ENCODE data around the gene BRCC3. TPM values are rescaled to one million over a fixed set of nuclear protein-coding genes. Genes with fewer than 3 reads are reported as not detected.
"Not testable (repeated sequence)": the region's sequence is repeated elsewhere in the genome, so short reads cannot be mapped to it uniquely, and the experiment has no call there.

Gene BRCC3
- total RNA-seq, 1 donor = 8.1 TPM

DNA sequence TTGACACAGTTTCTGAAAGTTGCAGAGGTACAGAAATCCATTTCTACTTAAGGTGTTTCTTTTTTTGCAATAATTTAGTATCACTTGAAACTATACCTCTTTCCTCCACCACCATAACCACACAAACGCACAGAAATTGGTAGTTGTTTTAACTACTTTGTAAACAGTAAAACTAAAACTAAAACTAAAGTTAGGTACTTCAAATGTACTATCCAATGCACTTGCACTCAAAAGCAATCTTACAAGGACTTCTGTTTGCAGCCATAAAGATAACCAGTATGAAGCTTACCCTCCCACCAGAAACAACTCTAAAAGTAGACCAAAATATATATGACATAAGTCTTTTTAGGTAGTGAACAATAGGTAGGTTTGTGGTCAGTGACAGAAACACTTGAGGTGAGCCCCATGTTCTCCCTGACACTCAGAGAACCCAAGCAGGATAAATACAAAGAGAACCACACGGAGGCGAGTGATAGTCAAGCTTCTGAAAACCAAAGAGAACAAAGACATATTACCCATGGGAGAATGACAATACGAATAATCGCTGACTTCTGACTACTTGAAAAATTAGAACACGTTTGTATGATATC lies 72.7 kb downstream of the BRCC3 start:
- DNase-seq (ENCODE audit: low read depth in 2 of 3, low spot score in 2 of 3) = no peak

DNA sequence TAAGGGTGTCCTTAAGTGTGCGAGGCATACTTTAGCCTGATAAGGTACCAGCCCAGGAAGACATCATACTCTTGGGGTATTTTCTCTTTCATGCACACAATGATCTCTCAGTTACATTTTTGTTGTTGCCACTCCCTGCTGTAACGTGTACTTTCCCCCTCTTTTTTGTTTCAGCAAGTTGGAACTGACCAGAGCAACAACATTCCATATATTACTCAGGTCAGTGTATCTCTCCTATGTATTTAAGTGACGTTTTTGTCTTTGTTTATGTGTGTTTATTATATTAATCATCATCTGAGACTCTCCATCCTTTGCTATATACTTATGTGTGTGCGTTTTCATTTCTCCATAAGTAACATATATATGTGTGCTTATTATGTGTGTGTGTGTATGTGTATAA lies 73.6 kb downstream of the BRCC3 start:
- no peak for DNase-seq (ENCODE audit: low read depth in 2 of 3, low spot score in 2 of 3)

DNA sequence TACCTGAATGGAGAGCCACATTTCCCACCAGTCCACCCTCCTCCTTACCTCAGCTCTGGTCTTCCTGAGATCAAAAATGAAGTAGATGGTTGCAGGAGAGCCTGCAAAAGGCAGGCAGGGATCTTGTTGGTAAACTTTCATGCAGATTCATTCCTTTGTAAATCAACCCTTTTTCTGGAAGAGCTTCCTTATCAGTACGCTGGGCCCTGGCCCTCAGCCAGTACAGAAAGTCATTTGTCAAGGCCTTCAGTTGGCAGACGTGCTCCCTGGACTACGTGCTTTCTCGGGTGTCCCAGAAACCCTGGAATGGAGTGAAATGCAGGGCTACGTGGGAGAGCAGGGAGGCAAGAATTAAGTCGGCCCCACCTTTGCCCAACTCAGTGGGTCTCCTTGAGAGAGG lies 76.3 kb downstream of the BRCC3 start:
- DNase-seq (ENCODE audit: low read depth in 2 of 3, low spot score in 2 of 3) = not testable (repeated sequence)

DNA sequence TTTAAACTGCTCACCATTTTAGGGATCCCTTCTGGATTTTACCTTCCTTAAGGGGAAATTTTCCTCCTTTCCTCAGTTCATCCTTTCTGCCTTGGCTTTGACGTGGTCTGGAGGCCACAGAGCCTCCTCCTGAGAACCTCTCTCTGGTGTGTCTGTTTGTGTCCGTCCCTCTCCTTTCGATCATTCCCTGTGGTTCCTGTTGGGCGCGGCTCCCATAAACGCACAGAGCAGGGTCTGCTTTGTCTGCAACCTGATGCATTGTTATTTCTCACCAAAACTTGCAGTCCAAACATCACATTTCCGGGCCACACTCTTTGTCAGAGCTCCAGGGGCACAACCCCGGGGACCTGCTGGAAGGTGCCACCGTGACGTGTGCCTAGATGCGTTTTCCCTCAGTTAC lies 76.9 kb downstream of the BRCC3 start:
- DNase-seq (ENCODE audit: low read depth in 2 of 3, low spot score in 2 of 3) = not testable (repeated sequence)

DNA sequence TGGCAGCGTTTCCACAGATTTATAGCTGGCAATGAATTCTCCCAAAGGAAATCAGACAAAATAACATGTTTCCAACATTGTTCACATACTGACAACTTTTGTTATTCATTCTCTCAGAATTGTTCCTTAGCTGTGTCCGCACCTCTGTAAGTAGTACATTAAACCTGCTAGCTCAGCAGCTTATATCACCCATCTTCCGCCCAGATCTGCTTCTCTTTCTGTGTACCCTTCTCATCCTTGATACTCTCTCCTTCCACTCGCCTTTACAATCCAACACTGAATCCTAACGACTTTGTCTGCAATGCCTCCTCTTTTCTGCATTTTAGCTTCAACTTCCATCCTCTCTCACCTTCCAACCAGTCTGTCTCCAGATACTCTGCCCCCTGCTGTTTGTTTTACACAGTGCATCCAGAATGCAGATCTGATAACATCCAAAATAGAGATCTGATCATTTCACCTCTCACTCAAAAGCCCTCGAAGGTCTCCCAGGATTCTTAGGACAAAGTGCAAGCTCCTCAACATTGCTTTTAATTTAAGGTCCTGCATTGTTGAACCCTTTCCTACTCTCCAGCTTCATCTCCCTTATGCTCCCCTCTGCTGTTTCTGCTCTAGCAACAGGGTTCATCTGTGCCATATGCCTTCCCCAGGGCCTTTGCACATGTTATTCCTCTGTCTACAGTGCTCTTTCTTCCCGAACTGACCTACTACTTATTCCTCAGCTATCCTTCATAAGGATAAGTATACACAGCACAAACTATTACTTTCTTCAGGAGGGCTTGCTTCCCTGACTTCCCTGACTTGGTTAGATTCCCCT lies 77.6 kb downstream of the BRCC3 start:
- DNase-seq (ENCODE audit: low read depth in 2 of 3, low spot score in 2 of 3) = peak in 1 of 3 donors; percentile 41

DNA sequence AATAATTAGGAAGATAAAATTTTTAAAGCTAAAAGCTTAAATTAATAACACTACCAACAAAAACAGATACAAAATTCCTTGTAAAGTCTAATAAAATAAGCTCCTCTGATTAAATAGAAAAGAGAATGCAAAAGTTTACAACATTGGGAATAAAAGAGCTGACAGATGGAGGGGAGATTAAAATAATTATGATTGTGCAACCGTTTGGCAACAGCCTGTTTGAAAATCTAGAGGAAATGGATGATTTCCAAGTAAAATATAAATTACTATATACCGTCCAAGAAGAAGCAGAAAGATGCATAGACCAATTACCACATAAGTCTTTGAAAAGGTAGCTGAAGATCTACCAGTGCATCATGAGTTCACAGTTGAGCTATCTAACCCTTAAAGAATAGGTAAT lies 98.6 kb downstream of the BRCC3 start:
- no peak for DNase-seq (ENCODE audit: low read depth in 2 of 3, low spot score in 2 of 3)

Other genes starting within 250 kb of the BRCC3 start
- not detected for gene SMIM9, start 236.8 kb upstream of the BRCC3 start, total RNA-seq
- gene F8A1, start 185.2 kb upstream of the BRCC3 start, total RNA-seq = 6.7 TPM
- gene F8, start 48.8 kb upstream of the BRCC3 start, total RNA-seq = 1.1 TPM
- gene FUNDC2, start 44.7 kb upstream of the BRCC3 start, total RNA-seq = 24.5 TPM
- gene CMC4, start 372 bp upstream of the BRCC3 start, total RNA-seq = 4.8 TPM
- 3.2 TPM for gene MTCP1, start 372 bp upstream of the BRCC3 start, total RNA-seq
- gene VBP1, start 145.0 kb downstream of the BRCC3 start, total RNA-seq = 8.6 TPM
- 3.2 TPM for gene RAB39B, start 193.0 kb downstream of the BRCC3 start, total RNA-seq